HG03378 (cell line): ENCODE data around the gene CDC26.
A peak's percentile ranks its signal among the peaks of the same experiment; 100 is the strongest.

Experiments
- ATAC-seq: cut with Tn5 transposase; IDR thresholded peaks from one replicate; pipeline ENCODE4 v1.9.1; 2021; ENCODE audit warnings: mild to moderate bottlenecking, moderate library complexity; ENCODE audit not compliant: unreplicated experiment

Gene CDC26

GRCh38 chr9:113275157-113276131 is at the start of gene CDC26, which contains the start of gene PRPF4:
Gene CDC26 (minus strand): TSS chr9:113275572. CDS start chr9:113272507, 3,065 bp downstream.
Gene PRPF4 (plus strand): TSS chr9:113275658. CDS start chr9:113275744, 86 bp downstream.
- ATAC-seq: peak; percentile 98

GRCh38 chr9:113322671-113323070 is 47.3 kb upstream of the CDC26 start:
- ATAC-seq: no peak

DNA sequence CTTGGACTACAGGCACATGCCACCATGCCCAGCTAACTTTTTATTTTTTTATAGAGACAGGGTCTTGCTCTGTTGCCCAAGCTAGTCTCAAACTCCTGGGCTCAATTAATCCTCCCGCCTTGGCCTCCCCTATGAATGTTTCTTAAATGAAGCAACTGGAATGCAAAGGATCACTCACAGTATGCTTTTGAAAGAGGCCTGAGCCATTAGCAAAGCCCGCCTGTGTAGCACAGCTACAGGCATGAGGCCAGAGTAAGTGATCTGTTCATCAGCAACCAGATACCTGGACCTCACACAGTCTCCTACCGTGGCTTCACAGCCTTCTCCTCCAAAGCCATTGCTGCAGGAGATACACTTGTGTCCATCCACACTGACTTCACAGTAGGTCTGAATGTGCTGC is 44.7 kb upstream of the CDC26 start:
- ATAC-seq: no peak

DNA sequence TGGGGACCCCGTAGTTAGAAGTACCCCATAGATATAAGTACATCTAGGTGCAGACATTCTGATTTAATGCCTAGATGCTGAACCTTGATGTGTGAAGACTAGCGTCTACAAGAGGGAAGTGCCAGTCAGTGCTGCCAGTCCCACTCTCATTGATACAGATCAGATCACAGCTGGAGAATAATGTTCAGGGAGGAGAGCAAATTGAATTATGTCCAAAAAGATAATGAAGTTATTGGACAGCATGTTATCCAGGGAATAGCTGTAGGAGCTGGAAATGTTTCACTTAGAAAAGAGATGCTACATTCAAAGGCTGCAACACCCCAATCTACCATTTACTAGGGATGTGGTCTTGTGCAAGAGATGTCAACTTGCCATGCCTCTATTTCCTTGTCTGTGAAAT is 43.7 kb upstream of the CDC26 start:
- ATAC-seq: no peak

GRCh38 chr9:113317777-113318176 is 42.4 kb upstream of the CDC26 start:
- ATAC-seq: no peak

- ATAC-seq: no peak
Measured at GRCh38 chr9:113316030-113316429, 40.7 kb upstream of the CDC26 start.

DNA sequence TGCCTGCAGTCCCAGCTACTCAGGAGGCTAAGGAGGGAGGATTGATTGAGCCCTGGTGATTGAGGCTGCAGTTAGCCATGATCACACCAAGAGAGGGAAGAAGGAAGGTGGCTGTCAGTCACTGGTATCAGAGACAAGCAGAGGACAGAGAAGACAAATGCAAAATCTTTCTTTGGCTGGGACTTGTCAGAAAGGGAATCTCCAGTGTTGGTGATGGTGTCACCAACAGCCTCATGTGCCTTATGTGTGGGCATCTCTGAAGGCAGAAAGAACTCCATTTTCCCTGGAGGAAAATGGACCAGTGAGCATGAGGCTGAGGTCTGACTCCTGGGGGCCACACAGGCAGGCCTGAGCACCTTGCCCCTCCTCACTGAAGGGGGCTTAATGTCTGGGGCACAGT is 39.9 kb upstream of the CDC26 start:
- ATAC-seq: no peak

DNA sequence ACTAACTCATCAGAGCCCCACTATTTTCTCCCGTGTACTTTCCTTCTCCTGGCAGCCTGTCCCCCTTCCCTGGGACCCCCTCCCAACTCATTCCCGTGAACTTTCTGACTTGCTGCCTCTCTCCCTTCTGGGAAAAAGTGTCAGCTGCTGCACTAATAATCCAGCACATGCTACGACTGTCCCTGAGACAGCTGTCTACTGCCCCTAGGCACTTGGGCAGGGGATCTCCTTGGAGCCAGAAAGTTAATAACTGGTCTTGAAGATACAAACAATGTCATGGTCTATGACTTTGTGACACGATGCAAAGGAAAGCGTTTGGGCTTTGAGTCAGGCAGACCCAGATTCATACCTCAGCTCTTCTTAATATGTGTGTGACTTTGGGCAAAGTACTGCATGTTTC is 37.9 kb upstream of the CDC26 start:
- ATAC-seq: no peak

GRCh38 chr9:113311961-113312360 is 36.6 kb upstream of the CDC26 start:
- no peak for ATAC-seq

- ATAC-seq: no peak
Measured at GRCh38 chr9:113310538-113310937, 35.2 kb upstream of the CDC26 start.

- no peak for ATAC-seq
Measured at GRCh38 chr9:113309204-113309813, 33.9 kb upstream of the CDC26 start.

- ATAC-seq: no peak
Measured at GRCh38 chr9:113307396-113307975, 32.1 kb upstream of the CDC26 start.

DNA sequence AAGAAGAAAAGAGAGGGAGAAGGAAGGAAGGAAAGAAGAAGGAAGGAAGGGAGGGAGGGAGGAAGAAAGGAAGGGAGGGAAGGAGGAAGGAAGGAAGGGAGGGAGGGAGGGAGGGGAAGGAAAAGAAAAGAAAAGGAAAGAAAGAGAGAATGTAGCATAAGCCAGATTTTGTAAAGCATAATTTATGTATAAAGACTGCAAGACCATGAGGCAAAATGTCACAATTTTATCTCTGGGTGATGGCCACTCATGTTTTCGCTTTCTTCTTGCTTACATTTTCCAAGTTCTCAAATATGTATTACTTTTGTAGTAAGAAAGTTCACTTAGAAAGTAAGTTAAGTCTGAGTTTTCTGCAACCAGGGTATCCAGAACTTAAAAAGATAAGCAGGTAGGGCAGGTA is 31.2 kb upstream of the CDC26 start:
- no peak for ATAC-seq

GRCh38 chr9:113302792-113303418 is 27.5 kb upstream of the CDC26 start, which contains the start of gene RNF183:
Gene RNF183 (minus strand): TSS chr9:113303376. CDS start chr9:113298184, 5,192 bp downstream.
- no peak for ATAC-seq

DNA sequence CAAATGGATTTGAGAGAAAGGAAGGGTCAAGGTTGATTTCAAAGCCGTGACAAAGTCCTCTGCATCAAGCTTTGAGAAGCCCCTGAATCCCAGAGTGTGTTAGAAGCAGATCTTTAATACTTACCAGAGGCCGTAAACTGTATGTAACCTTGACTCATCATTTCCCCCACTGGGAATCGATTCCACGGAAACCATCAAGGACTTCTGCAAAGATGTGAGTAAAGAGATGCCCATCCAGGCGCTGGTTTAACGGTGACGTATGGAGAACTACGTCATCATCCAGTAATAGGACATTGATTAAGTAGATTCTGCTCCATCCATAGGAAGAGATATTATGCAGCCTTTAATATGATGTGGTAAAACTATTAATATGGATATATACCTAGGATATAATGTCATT is 26.2 kb upstream of the CDC26 start:
- no peak for ATAC-seq

DNA sequence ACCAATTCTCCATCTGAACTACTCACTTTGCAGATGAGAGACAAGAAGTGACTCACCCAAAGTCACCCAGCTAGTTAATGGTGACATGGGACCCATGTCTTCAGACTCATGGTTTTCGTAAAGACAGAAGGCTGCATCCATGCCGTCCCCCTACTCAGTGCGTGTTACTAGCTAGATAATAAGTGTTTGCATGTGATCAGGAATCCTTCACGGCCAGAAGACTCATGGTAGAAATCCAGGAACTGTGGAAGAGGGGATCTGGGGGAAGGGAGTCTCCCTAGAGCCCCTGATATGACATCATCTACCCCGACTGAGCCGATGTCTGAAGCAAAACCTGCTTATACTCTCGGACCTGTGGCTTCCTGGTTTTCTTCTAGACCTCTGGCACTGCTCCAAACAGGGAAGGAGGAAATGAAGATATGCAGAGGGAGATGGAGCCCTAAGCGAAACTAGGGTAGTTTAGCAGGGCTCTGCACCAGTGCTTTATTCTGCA is 24.5 kb upstream of the CDC26 start:
- no peak for ATAC-seq

DNA sequence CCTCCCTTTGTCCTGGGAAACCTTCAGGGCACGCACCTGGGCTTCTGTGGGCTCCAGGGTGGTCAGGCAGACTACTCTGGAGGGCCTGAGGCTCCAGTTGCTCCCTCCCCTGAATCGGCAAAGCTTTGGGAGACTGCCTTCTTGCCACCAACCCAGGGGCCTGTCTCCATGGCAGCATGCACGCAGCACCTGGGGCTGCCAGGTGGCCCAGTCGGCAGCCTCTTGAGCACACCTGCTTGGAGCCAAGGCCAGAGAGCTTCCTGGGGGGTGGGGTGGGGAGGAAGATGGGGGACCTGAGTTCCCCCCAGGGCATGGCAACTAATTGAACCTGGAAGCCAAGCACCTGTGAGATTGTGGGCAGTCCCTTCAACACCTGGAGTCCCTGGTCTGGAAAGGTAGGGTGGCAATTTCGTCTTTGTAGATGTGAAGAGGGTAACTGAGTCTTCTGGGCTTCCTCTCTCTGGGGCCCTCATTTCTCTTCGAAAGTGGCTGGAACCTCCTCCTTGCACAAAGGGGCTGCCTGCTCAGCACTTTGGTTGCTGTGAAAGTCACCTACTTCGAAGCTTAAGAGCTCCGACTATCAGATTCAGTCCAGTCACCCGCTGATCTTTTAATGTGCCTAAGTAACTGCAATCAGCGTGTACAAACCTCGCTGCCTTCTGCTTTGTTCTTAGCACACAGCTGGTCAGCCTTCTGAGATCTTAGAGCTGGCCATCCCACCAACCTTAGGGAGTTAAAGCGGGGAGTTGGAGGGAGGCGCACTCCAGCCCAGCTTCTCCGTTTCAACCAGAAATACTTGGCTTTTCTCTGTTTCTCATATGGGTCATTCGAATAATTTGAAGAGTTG is 23.8 kb upstream of the CDC26 start:
- no peak for ATAC-seq

- no peak for ATAC-seq
Measured at GRCh38 chr9:113298311-113298710, 22.9 kb upstream of the CDC26 start.

GRCh38 chr9:113296796-113297558 is 21.6 kb upstream of the CDC26 start:
- ATAC-seq: no peak
